GM10847 (cell line): ENCODE data around the gene TYMS.

Experiments
- POLR2A ChIP-seq: IDR thresholded peaks from 2 replicates; pipeline ENCODE4 v1.6.1; 2011; ENCODE audit not compliant: insufficient read length; ENCODE audit errors: extremely low read depth

TYMS gene

GRCh38 chr18:682833-683232 lies 25.4 kb downstream of the TYMS start:
- no peak for TF ChIP-seq POLR2A

DNA sequence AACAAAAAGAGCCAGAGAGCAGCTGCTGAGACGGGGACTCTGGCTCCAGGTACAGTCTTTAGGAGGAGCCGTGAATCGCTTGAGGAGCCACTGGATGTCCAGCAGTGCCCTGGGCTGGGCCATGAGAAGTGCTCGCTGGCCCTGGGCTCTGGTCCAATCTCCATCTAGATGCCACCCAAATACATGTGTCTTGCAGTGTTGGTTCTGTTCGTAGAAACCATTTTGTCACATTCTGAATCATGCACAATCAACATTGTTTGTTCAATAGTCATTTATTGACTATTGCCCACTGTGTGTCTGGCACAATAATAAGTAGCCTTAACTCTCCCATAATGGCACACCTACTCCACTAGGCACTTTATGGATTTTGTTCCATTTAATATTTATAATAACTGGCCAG lies 26.1 kb downstream of the TYMS start:
- TF ChIP-seq POLR2A, result no peak

GRCh38 chr18:685438-685837 lies 28.0 kb downstream of the TYMS start:
- no peak for TF ChIP-seq POLR2A

DNA sequence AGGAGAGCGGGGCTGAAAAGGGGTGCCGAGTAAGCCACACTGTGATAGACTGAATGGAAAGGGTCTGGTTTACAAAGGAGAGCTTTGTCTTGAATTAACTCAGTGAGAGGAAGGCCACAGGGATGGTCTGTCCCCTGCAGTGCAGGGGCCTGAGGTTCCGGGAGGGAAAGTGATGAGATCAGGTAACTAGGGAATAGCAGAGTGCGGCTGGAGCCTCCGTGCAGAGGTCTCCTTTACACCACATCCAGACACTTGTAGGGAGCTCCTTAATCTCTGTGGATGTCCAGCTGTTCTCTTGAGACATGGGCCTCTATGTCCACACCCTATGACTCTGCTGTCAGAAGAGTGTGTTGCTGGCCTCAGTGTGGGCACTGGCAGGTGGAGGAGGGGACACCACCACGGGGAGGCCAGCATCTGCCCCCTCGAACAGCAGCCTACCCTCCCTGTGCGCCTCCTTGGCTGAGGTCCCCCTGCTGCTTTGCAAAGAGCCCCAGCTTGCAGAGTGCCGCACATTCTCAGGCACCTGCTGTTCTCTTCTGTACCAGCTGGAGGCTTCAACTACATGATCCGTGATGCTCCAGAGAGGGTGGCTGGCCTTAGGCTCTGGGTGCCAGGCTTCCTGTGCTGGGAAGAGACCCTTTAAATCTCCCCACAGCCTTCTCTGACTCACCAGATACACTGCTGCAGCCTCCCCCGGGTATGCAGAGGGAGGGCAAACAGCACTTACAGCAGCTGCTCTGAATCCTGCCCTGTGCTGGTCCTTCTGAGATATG lies 29.1 kb downstream of the TYMS start:
- TF ChIP-seq POLR2A, result no peak

- TF ChIP-seq POLR2A, result no peak
Observed at GRCh38 chr18:688323-688722, 30.9 kb downstream of the TYMS start.

DNA sequence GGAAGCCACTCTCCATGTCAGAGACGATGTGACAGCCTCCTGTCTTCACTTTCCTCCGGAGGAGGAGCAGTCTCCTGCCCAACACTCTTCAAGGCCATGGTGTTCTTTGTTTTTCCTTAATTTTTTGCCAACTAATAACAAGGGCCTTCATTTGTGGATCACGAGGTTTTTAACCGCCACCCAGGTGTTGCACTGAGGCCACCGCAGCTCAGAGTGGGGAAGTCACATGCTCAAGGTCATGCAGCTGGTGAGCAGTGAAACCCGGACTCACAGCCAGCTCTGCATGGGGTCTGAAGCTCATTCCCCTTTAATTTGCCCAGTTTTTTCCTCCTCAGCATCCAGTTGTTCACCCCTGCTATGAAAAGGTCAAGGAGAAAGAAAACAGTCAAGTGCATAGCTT lies 35.4 kb downstream of the TYMS start:
- no peak for TF ChIP-seq POLR2A

- no peak for TF ChIP-seq POLR2A
Observed at GRCh38 chr18:693466-694187, 36.2 kb downstream of the TYMS start.

- TF ChIP-seq POLR2A, result no peak
Observed at GRCh38 chr18:697012-697411, 39.6 kb downstream of the TYMS start.

- TF ChIP-seq POLR2A, result no peak
Observed at GRCh38 chr18:697800-698199, 40.3 kb downstream of the TYMS start.

- TF ChIP-seq POLR2A, result no peak
Observed at GRCh38 chr18:703213-703967, 45.9 kb downstream of the TYMS start.

DNA sequence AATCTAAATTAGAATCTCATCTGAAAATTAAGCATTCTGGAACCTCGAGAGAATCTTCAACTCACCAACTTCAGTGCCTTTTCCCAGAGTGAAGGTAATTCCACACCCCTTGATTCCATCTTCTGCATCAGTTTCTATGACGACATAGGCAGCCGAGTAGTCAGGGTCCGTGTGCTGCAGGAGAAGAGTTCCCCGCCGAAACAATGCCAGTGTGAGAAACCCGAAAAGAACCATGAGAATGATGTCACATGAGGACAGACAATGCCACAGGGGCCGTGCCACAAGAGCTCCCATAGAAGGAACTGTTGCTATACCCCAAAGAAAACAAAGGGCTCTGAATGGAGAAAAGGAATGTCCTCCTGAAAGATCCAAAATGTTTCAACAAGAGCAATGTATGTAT lies 49.0 kb downstream of the TYMS start:
- no peak for TF ChIP-seq POLR2A

DNA sequence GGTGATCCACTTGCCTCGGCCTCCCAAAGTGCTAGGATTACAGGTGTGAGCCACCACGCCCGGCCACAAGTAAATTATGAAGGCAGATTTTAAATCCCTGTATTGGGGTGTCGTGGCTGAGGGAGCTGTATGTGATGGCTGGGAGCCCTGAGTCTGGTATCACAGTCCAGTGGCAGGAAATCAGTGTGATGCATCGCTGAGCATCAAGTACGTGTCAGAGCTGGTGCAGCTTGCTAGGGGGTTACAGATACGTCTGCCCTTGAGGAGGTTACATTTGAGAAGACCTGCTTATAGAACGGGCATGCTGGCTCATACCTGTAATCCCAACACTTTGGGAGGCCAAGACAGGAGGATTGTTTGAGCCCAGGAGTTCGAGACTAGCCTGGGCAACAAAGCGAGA lies 50.6 kb downstream of the TYMS start:
- no peak for TF ChIP-seq POLR2A

DNA sequence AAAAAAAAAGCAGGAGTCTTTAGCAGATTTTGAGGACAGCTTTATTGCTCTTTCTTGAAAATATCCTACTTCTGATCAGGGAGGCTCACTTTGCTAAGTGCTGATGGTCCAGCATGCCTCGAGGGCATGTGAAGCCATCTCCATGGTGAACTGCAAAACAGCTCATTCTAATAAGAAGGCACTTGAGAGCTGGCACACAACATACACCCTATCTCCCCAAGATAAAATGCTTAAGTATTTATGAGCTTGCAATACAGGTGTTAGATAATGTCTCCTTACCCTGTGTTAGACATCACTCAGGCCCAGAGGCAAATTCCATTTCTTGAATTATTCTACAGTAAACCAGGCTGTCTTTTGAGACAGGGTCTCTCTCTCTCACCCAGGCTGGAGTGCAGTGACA lies 52.3 kb downstream of the TYMS start:
- no peak for TF ChIP-seq POLR2A

GRCh38 chr18:710418-711300 lies 53.2 kb downstream of the TYMS start:
- TF ChIP-seq POLR2A, result no peak

GRCh38 chr18:711310-711656 lies 53.8 kb downstream of the TYMS start:
- no peak for TF ChIP-seq POLR2A
